AG09309 (cell line): ENCODE measurements around the gene DNAJB6.
A peak's percentile ranks its signal among the peaks of the same experiment; 100 is the strongest.

Source experiments
- DNase-seq: peaks from one replicate; pipeline ENCODE4 v3.0.0-alpha.2; 2010; ENCODE audit warnings: low read depth
- H3K4me3 ChIP-seq: 2 replicates; pipeline ENCODE4 v1.5.1; 2011; ENCODE audit warnings: mild to moderate bottlenecking, low read depth, low read length, moderate library complexity; ENCODE audit not compliant: control insufficient read depth
- CTCF ChIP-seq: IDR thresholded peaks from 2 replicates; pipeline ENCODE4 v1.5.1; 2011; ENCODE audit warnings: mild to moderate bottlenecking, low read depth, low read length, inconsistent platforms; ENCODE audit not compliant: insufficient read depth, control insufficient read depth; ENCODE audit errors: missing control alignments

DNAJB6 gene

GRCh38 chr7:157306846-157307838 is 29.7 kb upstream of the DNAJB6 start:
- no peak overlapping the region for H3K4me3 ChIP-seq
- no peak for TF ChIP-seq CTCF
- DNase-seq = no peak

GRCh38 chr7:157309988-157310668 is 26.7 kb upstream of the DNAJB6 start:
- peak; percentile 82 for DNase-seq
- TF ChIP-seq CTCF = no peak
- no peak overlapping the region for H3K4me3 ChIP-seq

- no peak overlapping the region for H3K4me3 ChIP-seq
- no peak for TF ChIP-seq CTCF
- DNase-seq = no peak
Observed at GRCh38 chr7:157310676-157311185, 26.1 kb upstream of the DNAJB6 start.

GRCh38 chr7:157312941-157313340 is 23.9 kb upstream of the DNAJB6 start:
- no peak overlapping the region for H3K4me3 ChIP-seq
- TF ChIP-seq CTCF = no peak
- DNase-seq = no peak

GRCh38 chr7:157313645-157314044 is 23.2 kb upstream of the DNAJB6 start:
- TF ChIP-seq CTCF = no peak
- DNase-seq = no peak
- H3K4me3 ChIP-seq = no peak overlapping the region

- no peak for DNase-seq
- no peak overlapping the region for H3K4me3 ChIP-seq
- TF ChIP-seq CTCF = no peak
Observed at GRCh38 chr7:157318015-157318706, 18.6 kb upstream of the DNAJB6 start.
